GM12892 (cell line): ENCODE results near the gene TYROBP.

Experiments used
- POLR2A ChIP-seq: IDR thresholded peaks from 2 replicates; pipeline ENCODE4 v1.6.1; 2011; ENCODE audit warnings: low read depth, low read length, control low read depth
- TAF1 ChIP-seq: IDR thresholded peaks from 2 replicates; pipeline ENCODE4 v1.6.1; 2011; ENCODE audit warnings: low read depth, mild to moderate bottlenecking, control low read depth, low read length, borderline replicate concordance

GRCh38 chr19:35896643-35897040 is 11.5 kb downstream of the TYROBP start:
- TF ChIP-seq POLR2A (no peak), TAF1 (no peak)
